Liver (tissue), 9 donors: ENCODE results near the gene MAPKBP1. TPM values are rescaled to one million over a fixed set of nuclear protein-coding genes. Genes with fewer than 3 reads are reported as not detected.

Experiments
- DNase-seq: peaks from one replicate; pipeline ENCODE4 v3.0.0-alpha.2; 2017; ENCODE audit warnings: low spot score
- H3K27ac ChIP-seq, 2 donors: one replicate each; pipeline ENCODE4 v1.7.0; 2013; ENCODE audit warnings: inconsistent platforms in 2 of 2, low read length in 2 of 2, control low read depth in 1 of 2, low read depth in 1 of 2, mild to moderate bottlenecking in 1 of 2
- H3K27me3 ChIP-seq, 4 donors: one replicate each; pipeline versions ENCODE4 v1.6.1 to v1.7.0; 2013; ENCODE audit warnings: low read length in 3 of 4, inconsistent platforms in 1 of 4, mild to moderate bottlenecking in 1 of 4, moderate library complexity in 1 of 4; ENCODE audit not compliant: control insufficient read depth in 4 of 4, insufficient read depth in 4 of 4
- H3K36me3 ChIP-seq, 4 donors: one replicate each; pipeline versions ENCODE4 v1.6.1 to v1.7.0; 2013; ENCODE audit warnings: low read length in 3 of 4, mild to moderate bottlenecking in 3 of 4, low read depth in 1 of 4, moderate library complexity in 1 of 4; ENCODE audit not compliant: control insufficient read depth in 4 of 4, insufficient read depth in 3 of 4
- H3K4me1 ChIP-seq, 4 donors: one replicate each; pipeline versions ENCODE4 v1.6.1 to v1.7.0; 2013; ENCODE audit warnings: low read length in 3 of 4, mild to moderate bottlenecking in 3 of 4, moderate library complexity in 1 of 4; ENCODE audit not compliant: control insufficient read depth in 4 of 4, insufficient read depth in 4 of 4
- H3K4me3 ChIP-seq, 3 donors: one replicate each; pipeline versions ENCODE4 v1.6.1 to v1.7.0; 2013; ENCODE audit warnings: low read length in 3 of 3, control low read depth in 1 of 3, low read depth in 1 of 3, mild to moderate bottlenecking in 1 of 3
- H3K9ac ChIP-seq, 2 donors: one replicate each; pipeline ENCODE4 v1.7.0; 2013; ENCODE audit warnings: low read length in 2 of 2, mild to moderate bottlenecking in 2 of 2, moderate library complexity in 2 of 2, control low read depth in 1 of 2, low read depth in 1 of 2
- H3K9me3 ChIP-seq, 4 donors: one replicate each; pipeline versions ENCODE4 v1.6.1 to v1.7.0; 2013; ENCODE audit warnings: low read length in 3 of 4; ENCODE audit not compliant: control insufficient read depth in 4 of 4
- ATF3 ChIP-seq: IDR thresholded peaks from 2 replicates; pipeline ENCODE4 v1.6.1; 2016; ENCODE audit warnings: antibody characterized with exemption
- EGR1 ChIP-seq, 2 donors: IDR thresholded peaks; 2 replicates each; pipeline ENCODE4 v1.6.1; 2016 to 2018; ENCODE audit warnings: antibody characterized with exemption in 2 of 2, low read depth in 2 of 2
- FOXA1 ChIP-seq: IDR thresholded peaks from 2 replicates; pipeline ENCODE4 v1.6.1; 2016; ENCODE audit warnings: antibody characterized with exemption
- FOXA2 ChIP-seq: IDR thresholded peaks from 2 replicates; pipeline ENCODE4 v1.6.1; 2016; ENCODE audit warnings: antibody characterized with exemption
- HNF4A ChIP-seq, 2 donors: conservative IDR thresholded peaks; 2 replicates each; pipeline ENCODE4 v1.6.1; 2016; ENCODE audit warnings: antibody characterized with exemption in 2 of 2, mild to moderate bottlenecking in 2 of 2
- HNF4G ChIP-seq: IDR thresholded peaks from 2 replicates; pipeline ENCODE4 v1.6.1; 2016; ENCODE audit warnings: antibody characterized with exemption
- JUND ChIP-seq, 2 donors: IDR thresholded peaks; 2 replicates each; pipeline ENCODE4 v1.6.1; 2016; ENCODE audit warnings: antibody characterized with exemption in 2 of 2
- MAX ChIP-seq: IDR thresholded peaks from 2 replicates; pipeline ENCODE4 v1.6.1; 2016; ENCODE audit warnings: antibody characterized with exemption
- NR2F2 ChIP-seq: IDR thresholded peaks from 2 replicates; pipeline ENCODE4 v1.6.1; 2016; ENCODE audit warnings: antibody characterized with exemption
- REST ChIP-seq: IDR thresholded peaks from 2 replicates; pipeline ENCODE4 v1.6.1; 2016; ENCODE audit warnings: antibody characterized with exemption, mild to moderate bottlenecking
- RXRA ChIP-seq, 2 donors: IDR thresholded peaks; 2 replicates each; pipeline ENCODE4 v1.6.1; 2017 to 2018; ENCODE audit warnings: antibody characterized with exemption in 2 of 2, mild to moderate bottlenecking in 1 of 2
- SP1 ChIP-seq: IDR thresholded peaks from 2 replicates; pipeline ENCODE4 v1.6.1; 2018; ENCODE audit warnings: antibody characterized with exemption, mild to moderate bottlenecking
- YY1 ChIP-seq: IDR thresholded peaks from 2 replicates; pipeline ENCODE4 v1.6.1; 2016; ENCODE audit warnings: antibody characterized with exemption, mild to moderate bottlenecking
- ZBTB33 ChIP-seq: IDR thresholded peaks from 2 replicates; pipeline ENCODE4 v1.6.1; 2016; ENCODE audit warnings: antibody characterized with exemption
- WGBS: extraction: QIAGEN DNeasy Blood & Tissue Kit; methylation state at CpG from one replicate; pipeline ENCODE4 v1.1.7; 2013; 5-methylcytosine and 5-hydroxymethylcytosine counted together
- polyA plus RNA-seq, 2 donors: library from polyadenylated mRNA; stranded (reverse) in 1 of 2; unstranded in 1 of 2; fragments of 200-250 nt in 1 of 2; fragments of >200 nt in 1 of 2; fragmentation: Nextera tagmentation in 1 of 2; extraction: Ambion mirVana in 1 of 2; gene quantifications; one replicate each; pipeline versions ENCODE4 v1.2.1 to v1.2.3, GENCODE V29; 2013 to 2015
- total RNA-seq, 2 donors: library from RNA; depleted of rRNA; stranded (reverse); fragments of >200 nt; gene quantifications; one replicate each; pipeline ENCODE4 v1.2.3, GENCODE V29; 2014
- donor health status: healthy.
- donor health status: healthy.
- donor health status: healthy.
- donor health status: healthy.
- donor health status: healthy.

The MAPKBP1 gene
- total and polyA plus RNA-seq, 4 donors: 0.89 to 10.3 (median 2.7) TPM

GRCh38 chr15:41816788-41817187 is 42.5 kb downstream of the MAPKBP1 start:
- Histone ChIP-seq H3K27me3 (no peaks in the 10 kb centered on the region), H3K9ac (no peak overlapping the region), H3K4me3 (no peak overlapping the region), H3K36me3 (peaks cover 3 to 52% (median 14%) of the 10 kb centered on the region in 4 donors), H3K4me1 (no peaks in the 10 kb centered on the region), H3K9me3 (no peaks in the 10 kb centered on the region), H3K27ac (no peak overlapping the region)
- no peak for DNase-seq
- 97% methylated on average over 9 of the region's 9 CpGs for WGBS
- TF ChIP-seq FOXA1 (no peak), ATF3 (no peak), ZBTB33 (no peak), FOXA2 (no peak), HNF4A (conservative IDR thresholded peaks at IDR 0.05) (no peak), SP1 (no peak), RXRA (IDR thresholded peaks at IDR 0.05) (no peak), HNF4G (no peak), JUND (IDR thresholded peaks at IDR 0.05) (no peak), REST (no peak), MAX (no peak), EGR1 (IDR thresholded peaks at IDR 0.05; ENCODE audit: low read depth in 2 of 2) (no peak), YY1 (no peak)

GRCh38 chr15:41817327-41817726 is 43.0 kb downstream of the MAPKBP1 start:
- no peak for DNase-seq

More at GRCh38 chr15:41817327-41817726, 43.0 kb downstream of the MAPKBP1 start:
- H3K36me3 ChIP-seq: peaks cover 3 to 56% (median 14%) of the 10 kb centered on the region in 4 donors
- H3K27me3 ChIP-seq: no peaks in the 10 kb centered on the region
- H3K4me3 ChIP-seq: no peak overlapping the region
- no peaks in the 10 kb centered on the region for H3K4me1 ChIP-seq
- no peaks in the 10 kb centered on the region for H3K9me3 ChIP-seq
- no peak overlapping the region for H3K9ac ChIP-seq
- TF ChIP-seq EGR1 (IDR thresholded peaks at IDR 0.05; ENCODE audit: low read depth in 2 of 2) (no peak), FOXA1 (no peak), REST (no peak), FOXA2 (no peak), NR2F2 (no peak), JUND (IDR thresholded peaks at IDR 0.05) (no peak), ATF3 (no peak), SP1 (no peak), MAX (no peak)
- 94% methylated on average over 14 of the region's 14 CpGs for WGBS
- no peak overlapping the region for H3K27ac ChIP-seq
